H9 (cell line): ENCODE measurements around the gene FAM219A. TPM values are rescaled to one million over a fixed set of nuclear protein-coding genes. Genes with fewer than 3 reads are reported as not detected.
"Not testable (repeated sequence)": the region's sequence is repeated elsewhere in the genome, so short reads cannot be mapped to it uniquely, and the experiment has no call there.

ENCODE experiments used
- DNase-seq: peaks from one replicate; pipeline ENCODE4 v3.0.0-alpha.2; 2017
- H2AFZ ChIP-seq: one replicate; pipeline ENCODE4 v1.6.1; 2013; ENCODE audit warnings: mild to moderate bottlenecking, low read length, control low read depth, moderate library complexity
- H2AK5ac ChIP-seq: 2 replicates; pipeline ENCODE4 v1.6.1; 2013; ENCODE audit warnings: low read length, control low read depth, mixed read lengths; ENCODE audit not compliant: insufficient read length
- H2BK120ac ChIP-seq: one replicate; pipeline ENCODE4 v1.6.1; 2013; ENCODE audit warnings: low read depth, mild to moderate bottlenecking, low read length, control low read depth, inconsistent platforms; ENCODE audit not compliant: poor library complexity, severe bottlenecking
- H2BK12ac ChIP-seq: 2 replicates; pipeline ENCODE4 v1.6.1; 2013; ENCODE audit warnings: low read length, control low read depth, mixed read lengths, low read depth; ENCODE audit not compliant: insufficient read length
- H2BK15ac ChIP-seq: 2 replicates; pipeline ENCODE4 v1.6.1; 2013; ENCODE audit warnings: low read depth, low read length, control low read depth
- H2BK20ac ChIP-seq: one replicate; pipeline ENCODE4 v1.6.1; 2013; ENCODE audit warnings: low read depth, mild to moderate bottlenecking, low read length, control low read depth, inconsistent platforms; ENCODE audit not compliant: poor library complexity, severe bottlenecking
- H2BK5ac ChIP-seq: 2 replicates; pipeline ENCODE4 v1.6.1; 2013; ENCODE audit warnings: low read length, control low read depth, mixed read lengths; ENCODE audit not compliant: insufficient read length
- H3K14ac ChIP-seq: 2 replicates; pipeline ENCODE4 v1.6.1; 2013; ENCODE audit warnings: low read length, control low read depth; ENCODE audit not compliant: insufficient read depth
- H3K18ac ChIP-seq: 2 replicates; pipeline ENCODE4 v1.6.1; 2013; ENCODE audit warnings: low read depth, mild to moderate bottlenecking, mixed read lengths, low read length, control low read depth; ENCODE audit not compliant: insufficient read length
- H3K23ac ChIP-seq: 2 replicates; pipeline ENCODE4 v1.6.1; 2013; ENCODE audit warnings: low read length, control low read depth, mixed read lengths, low read depth; ENCODE audit not compliant: insufficient read length
- H3K23me2 ChIP-seq: 2 replicates; pipeline ENCODE4 v1.6.1; 2013; ENCODE audit warnings: low read depth, mild to moderate bottlenecking, mixed read lengths, low read length, control low read depth; ENCODE audit not compliant: insufficient read length, poor library complexity, severe bottlenecking
- H3K27ac ChIP-seq: 2 replicates; pipeline ENCODE4 v1.5.1; 2013; ENCODE audit warnings: low read length, control low read depth, mixed read lengths, low read depth; ENCODE audit not compliant: insufficient read length
- H3K27me3 ChIP-seq: 2 replicates; pipeline ENCODE4 v1.6.1; 2013; ENCODE audit warnings: low read length, control low read depth, inconsistent platforms; ENCODE audit not compliant: insufficient read depth
- H3K4ac ChIP-seq: 2 replicates; pipeline ENCODE4 v1.6.1; 2013; ENCODE audit warnings: low read depth, mild to moderate bottlenecking, control low read depth, inconsistent platforms, low read length, moderate library complexity
- H3K4me1 ChIP-seq: 2 replicates; pipeline ENCODE4 v1.6.1; 2013; ENCODE audit warnings: low read length, control low read depth, inconsistent platforms; ENCODE audit not compliant: insufficient read depth
- H3K4me2 ChIP-seq: 2 replicates; pipeline ENCODE4 v1.6.1; 2013; ENCODE audit warnings: low read length, control low read depth, mixed read lengths; ENCODE audit not compliant: insufficient read length, insufficient read depth
- H3K56ac ChIP-seq: 2 replicates; pipeline ENCODE4 v1.6.1; 2013; ENCODE audit warnings: low read depth, mild to moderate bottlenecking, mixed read lengths, low read length, control low read depth; ENCODE audit not compliant: insufficient read length
- H3K79me1 ChIP-seq: 2 replicates; pipeline ENCODE4 v1.6.1; 2013; ENCODE audit warnings: low read depth, mild to moderate bottlenecking, moderate library complexity, low read length, control low read depth, inconsistent platforms; ENCODE audit not compliant: insufficient read depth, poor library complexity, severe bottlenecking
- H3K79me2 ChIP-seq: 2 replicates; pipeline ENCODE4 v1.6.1; 2013; ENCODE audit warnings: low read length, control low read depth, inconsistent platforms; ENCODE audit not compliant: insufficient read depth
- H3K9ac ChIP-seq: 2 replicates; pipeline ENCODE4 v1.6.1; 2013; ENCODE audit warnings: low read length, control low read depth, mixed read lengths; ENCODE audit not compliant: insufficient read length; ENCODE audit errors: extremely low read depth
- H3K9me3 ChIP-seq: one replicate; pipeline ENCODE4 v1.6.1; 2013; ENCODE audit warnings: low read depth, low read length, inconsistent platforms; ENCODE audit not compliant: control insufficient read depth
- H3T11ph ChIP-seq: one replicate; pipeline ENCODE4 v1.6.1; 2013; ENCODE audit warnings: mild to moderate bottlenecking, low read length, control low read depth, inconsistent platforms
- H4K20me1 ChIP-seq: one replicate; pipeline ENCODE4 v1.6.1; 2013; ENCODE audit not compliant: control insufficient read depth, insufficient read length, insufficient read depth
- H4K5ac ChIP-seq: 2 replicates; pipeline ENCODE4 v1.6.1; 2013; ENCODE audit warnings: low read depth, mild to moderate bottlenecking, mixed read lengths, low read length, control low read depth; ENCODE audit not compliant: insufficient read length
- H4K8ac ChIP-seq: replicated peaks from 2 replicates; pipeline ENCODE4 v1.6.1; 2013; ENCODE audit warnings: low read length, control low read depth, mixed read lengths, low read depth; ENCODE audit not compliant: insufficient read length
- H4K91ac ChIP-seq: 2 replicates; pipeline ENCODE4 v1.6.1; 2013; ENCODE audit warnings: low read depth, mild to moderate bottlenecking, moderate library complexity, mixed read lengths, low read length, control low read depth; ENCODE audit not compliant: insufficient read length
- H3K27ac Mint-ChIP-seq, 3 experiments: 2 replicates in 2 of 3; 3 replicates in 1 of 3; pipeline ENCODE4 v1.8.0; 2020 to 2021; ENCODE audit warnings: mixed read lengths in 3 of 3, mild to moderate bottlenecking in 1 of 3, moderate library complexity in 1 of 3
- H3K27me3 Mint-ChIP-seq: 2 replicates; pipeline ENCODE4 v1.8.0; 2021; ENCODE audit warnings: low read depth, mild to moderate bottlenecking, moderate library complexity, mixed read lengths
- H3K36me3 Mint-ChIP-seq, 3 experiments: 2 replicates in 2 of 3; 3 replicates in 1 of 3; pipeline ENCODE4 v1.8.0; 2020 to 2021; ENCODE audit warnings: low read depth in 3 of 3, mixed read lengths in 3 of 3; ENCODE audit not compliant: insufficient read depth in 1 of 3
- H3K4me1 Mint-ChIP-seq, 2 experiments: 2 replicates each; pipeline ENCODE4 v1.8.0; 2020; ENCODE audit warnings: mixed read lengths in 2 of 2
- H3K4me3 Mint-ChIP-seq, 2 experiments: 2 replicates in 1 of 2; 3 replicates in 1 of 2; pipeline ENCODE4 v1.8.0; 2020 to 2021; ENCODE audit warnings: mild to moderate bottlenecking in 2 of 2, mixed read lengths in 2 of 2, moderate library complexity in 1 of 2
- H3K9me3 Mint-ChIP-seq, 2 experiments: 2 replicates in 1 of 2; 3 replicates in 1 of 2; pipeline ENCODE4 v1.8.0; 2020; ENCODE audit warnings: mild to moderate bottlenecking in 2 of 2, mixed read lengths in 2 of 2, moderate library complexity in 1 of 2
- WGBS: extraction: QIAGEN DNeasy Blood & Tissue Kit; methylation state at CpG from one replicate; pipeline ENCODE4 v1.1.7; 2013; ENCODE audit warnings: missing lambda C conversion rate, low lambda C conversion rate, mixed read lengths; ENCODE audit not compliant: insufficient read length; ENCODE audit errors: extremely low coverage; 5-methylcytosine and 5-hydroxymethylcytosine counted together
- total RNA-seq: library from RNA; stranded (reverse); gene quantifications from 2 replicates; pipeline ENCODE4 v1.2.1, GENCODE V29; 2021

FAM219A gene
- total RNA-seq, 1 experiment from 2014 or later: 16.7 TPM

DNA sequence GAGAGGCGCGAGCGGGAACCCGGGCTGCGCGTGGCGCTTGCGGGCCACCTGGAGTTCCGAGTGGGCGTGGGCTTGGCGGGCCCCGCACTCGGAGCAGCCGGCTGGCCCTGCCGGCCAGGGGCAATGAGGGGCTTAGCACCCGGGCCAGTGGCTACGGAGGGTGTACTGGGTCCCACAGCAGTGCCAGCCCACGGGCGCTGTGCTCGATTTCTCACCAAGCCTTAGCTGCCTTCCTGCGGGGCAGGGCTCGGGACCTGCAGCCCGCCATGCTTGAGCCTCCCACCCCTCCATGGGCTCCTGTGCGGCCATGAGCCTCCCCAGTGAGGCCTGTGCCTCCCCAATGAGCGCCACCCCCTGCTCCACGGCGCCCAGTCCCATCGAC, 20.5 kb downstream of the FAM219A start:
- not testable (repeated sequence) for H4K91ac ChIP-seq, H2BK12ac ChIP-seq, H2AFZ ChIP-seq, H3K27ac ChIP-seq, H3K18ac ChIP-seq, H3K79me1 ChIP-seq, H2BK15ac ChIP-seq, H3K14ac ChIP-seq, H3K56ac ChIP-seq, H3K9me3 Mint-ChIP-seq, H3K4me1 Mint-ChIP-seq, H4K20me1 ChIP-seq, H3K27me3 Mint-ChIP-seq, H3K4me3 Mint-ChIP-seq, H4K8ac ChIP-seq, H4K5ac ChIP-seq, H2AK5ac ChIP-seq, H3K4me1 ChIP-seq, H2BK120ac ChIP-seq, H2BK20ac ChIP-seq, H3K9me3 ChIP-seq, H3K4me2 ChIP-seq, H3T11ph ChIP-seq, H3K23ac ChIP-seq, H2BK5ac ChIP-seq, H3K4ac ChIP-seq, H3K27me3 ChIP-seq, H3K23me2 ChIP-seq, H3K79me2 ChIP-seq, H3K27ac Mint-ChIP-seq, H3K36me3 Mint-ChIP-seq, H3K9ac ChIP-seq, DNase-seq
- no CpG with 5 or more reads among the region's 28 CpGs for WGBS
